ENCODE data around the gene PLXNA2.

DNA sequence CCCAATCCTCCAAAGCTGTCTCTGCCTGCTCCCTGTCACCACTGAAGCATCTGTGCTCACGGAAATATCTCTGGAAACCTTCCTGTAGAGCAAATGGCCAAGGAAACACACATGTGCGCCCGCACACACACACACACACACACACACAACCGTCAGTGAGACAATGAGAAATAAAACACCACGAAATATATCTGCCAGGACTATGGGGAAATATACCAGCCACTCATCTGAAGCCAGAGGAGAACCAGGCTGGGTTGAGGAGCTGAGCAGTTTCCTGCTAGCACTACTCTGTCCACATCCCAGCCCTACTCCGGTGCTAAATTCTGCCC is 25.1 kb upstream of the PLXNA2 start:
- TF ChIP-seq, protein P1, sequence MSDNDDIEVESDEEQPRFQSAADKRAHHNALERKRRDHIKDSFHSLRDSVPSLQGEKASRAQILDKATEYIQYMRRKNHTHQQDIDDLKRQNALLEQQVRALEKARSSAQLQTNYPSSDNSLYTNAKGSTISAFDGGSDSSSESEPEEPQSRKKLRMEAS (IDR thresholded peaks at IDR 0.05; ENCODE audit: low read depth), result no peak
- TF ChIP-seq RCOR1 (IDR thresholded peaks at IDR 0.05; ENCODE audit: low read length) (no peak), TCF12 (IDR thresholded peaks at IDR 0.05) (no peak), POLR2AphosphoS5 (IDR thresholded peaks at IDR 0.05; ENCODE audit: low read depth, low read length) (no peak), GABPA (IDR thresholded peaks at IDR 0.05; ENCODE audit: low read depth) (no peak), TEAD4 (IDR thresholded peaks at IDR 0.05; ENCODE audit: borderline replicate concordance, insufficient read depth) (no peak), GATA2 (CRISPR knock-in tag; IDR thresholded peaks at IDR 0.05) (no peak), EP300 (IDR thresholded peaks at IDR 0.05; ENCODE audit: borderline replicate concordance in 1 of 2, low read depth in 1 of 2, low read length in 1 of 2) (no peak), ELF1 (IDR thresholded peaks at IDR 0.05) (no peak), EZH2phosphoT487 (IDR thresholded peaks at IDR 0.05; ENCODE audit: borderline replicate concordance, low read depth) (no peak), RFX5 (IDR thresholded peaks at IDR 0.05; ENCODE audit: low read length) (no peak), FOXM1 (IDR thresholded peaks at IDR 0.05; ENCODE audit: low read depth) (no peak)
- TF ChIP-seq, protein P2, sequence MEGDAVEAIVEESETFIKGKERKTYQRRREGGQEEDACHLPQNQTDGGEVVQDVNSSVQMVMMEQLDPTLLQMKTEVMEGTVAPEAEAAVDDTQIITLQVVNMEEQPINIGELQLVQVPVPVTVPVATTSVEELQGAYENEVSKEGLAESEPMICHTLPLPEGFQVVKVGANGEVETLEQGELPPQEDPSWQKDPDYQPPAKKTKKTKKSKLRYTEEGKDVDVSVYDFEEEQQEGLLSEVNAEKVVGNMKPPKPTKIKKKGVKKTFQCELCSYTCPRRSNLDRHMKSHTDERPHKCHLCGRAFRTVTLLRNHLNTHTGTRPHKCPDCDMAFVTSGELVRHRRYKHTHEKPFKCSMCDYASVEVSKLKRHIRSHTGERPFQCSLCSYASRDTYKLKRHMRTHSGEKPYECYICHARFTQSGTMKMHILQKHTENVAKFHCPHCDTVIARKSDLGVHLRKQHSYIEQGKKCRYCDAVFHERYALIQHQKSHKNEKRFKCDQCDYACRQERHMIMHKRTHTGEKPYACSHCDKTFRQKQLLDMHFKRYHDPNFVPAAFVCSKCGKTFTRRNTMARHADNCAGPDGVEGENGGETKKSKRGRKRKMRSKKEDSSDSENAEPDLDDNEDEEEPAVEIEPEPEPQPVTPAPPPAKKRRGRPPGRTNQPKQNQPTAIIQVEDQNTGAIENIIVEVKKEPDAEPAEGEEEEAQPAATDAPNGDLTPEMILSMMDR (IDR thresholded peaks at IDR 0.05), result no peak

Data from SK-N-SH (cell line).